ENCODE data around the gene ZFAND3.

Gene ZFAND3

DNA sequence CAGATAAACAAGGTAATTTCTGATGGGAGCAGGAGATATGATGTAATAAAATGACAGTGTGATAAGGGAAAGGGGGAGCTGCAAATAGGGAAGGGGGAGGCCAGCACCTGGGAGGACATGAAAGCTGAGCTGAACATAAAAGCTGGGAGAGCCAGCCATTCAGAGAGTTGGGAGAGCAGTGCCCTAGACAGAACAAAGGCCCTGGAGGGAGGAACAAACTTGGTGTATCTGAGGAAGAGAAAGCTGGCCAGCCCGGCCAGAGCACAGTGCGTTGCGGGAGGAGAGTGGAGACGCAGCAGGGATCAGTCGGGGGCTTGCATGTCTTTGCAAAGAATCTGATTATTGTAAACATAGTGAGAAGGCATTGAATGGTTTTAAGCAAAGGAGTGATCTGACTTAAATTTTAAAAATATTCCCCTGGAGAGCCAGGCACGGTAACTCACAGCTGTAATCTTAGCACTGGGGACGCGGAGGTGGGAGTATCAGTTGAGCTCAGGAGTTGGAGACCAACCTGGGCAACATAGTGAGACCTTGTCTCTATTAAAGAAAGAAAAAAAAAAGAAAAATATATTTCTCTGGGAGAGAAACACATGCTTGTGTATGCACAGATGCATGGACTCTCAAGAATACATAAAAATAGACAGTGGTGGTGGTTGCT lies 318.2 kb downstream of the ZFAND3 start:
- DNase-seq (ENCODE audit: low read depth) = no peak
- TF ChIP-seq, protein P1, sequence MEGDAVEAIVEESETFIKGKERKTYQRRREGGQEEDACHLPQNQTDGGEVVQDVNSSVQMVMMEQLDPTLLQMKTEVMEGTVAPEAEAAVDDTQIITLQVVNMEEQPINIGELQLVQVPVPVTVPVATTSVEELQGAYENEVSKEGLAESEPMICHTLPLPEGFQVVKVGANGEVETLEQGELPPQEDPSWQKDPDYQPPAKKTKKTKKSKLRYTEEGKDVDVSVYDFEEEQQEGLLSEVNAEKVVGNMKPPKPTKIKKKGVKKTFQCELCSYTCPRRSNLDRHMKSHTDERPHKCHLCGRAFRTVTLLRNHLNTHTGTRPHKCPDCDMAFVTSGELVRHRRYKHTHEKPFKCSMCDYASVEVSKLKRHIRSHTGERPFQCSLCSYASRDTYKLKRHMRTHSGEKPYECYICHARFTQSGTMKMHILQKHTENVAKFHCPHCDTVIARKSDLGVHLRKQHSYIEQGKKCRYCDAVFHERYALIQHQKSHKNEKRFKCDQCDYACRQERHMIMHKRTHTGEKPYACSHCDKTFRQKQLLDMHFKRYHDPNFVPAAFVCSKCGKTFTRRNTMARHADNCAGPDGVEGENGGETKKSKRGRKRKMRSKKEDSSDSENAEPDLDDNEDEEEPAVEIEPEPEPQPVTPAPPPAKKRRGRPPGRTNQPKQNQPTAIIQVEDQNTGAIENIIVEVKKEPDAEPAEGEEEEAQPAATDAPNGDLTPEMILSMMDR (conservative IDR thresholded peaks at IDR 0.05; ENCODE audit: low read length) = no peak
- no peak overlapping the region for H3K4me3 ChIP-seq (ENCODE audit: low read length)

DNA sequence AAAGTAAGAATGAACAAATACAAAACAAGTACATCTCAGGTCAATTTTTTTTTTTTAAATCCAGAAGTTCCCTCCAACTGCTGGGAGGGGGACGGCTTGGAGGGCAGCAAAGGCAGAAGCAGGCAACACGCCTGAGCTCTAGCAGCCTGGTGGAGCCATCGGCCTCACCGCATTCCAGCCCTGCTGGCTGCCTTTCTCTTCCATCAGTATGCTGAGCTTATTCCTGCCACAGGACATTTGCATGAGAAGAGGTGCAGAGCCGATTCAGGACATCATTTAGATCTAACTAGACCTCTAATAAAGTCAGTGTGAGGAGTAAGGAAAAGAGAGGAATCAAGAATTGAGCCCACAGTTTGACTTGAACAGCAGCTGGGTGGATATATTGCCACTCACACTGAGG lies 318.8 kb downstream of the ZFAND3 start:
- DNase-seq (ENCODE audit: low read depth) = no peak
- TF ChIP-seq, protein P1 (conservative IDR thresholded peaks at IDR 0.05; ENCODE audit: low read length) = no peak
- no peak overlapping the region for H3K4me3 ChIP-seq (ENCODE audit: low read length)

DNA sequence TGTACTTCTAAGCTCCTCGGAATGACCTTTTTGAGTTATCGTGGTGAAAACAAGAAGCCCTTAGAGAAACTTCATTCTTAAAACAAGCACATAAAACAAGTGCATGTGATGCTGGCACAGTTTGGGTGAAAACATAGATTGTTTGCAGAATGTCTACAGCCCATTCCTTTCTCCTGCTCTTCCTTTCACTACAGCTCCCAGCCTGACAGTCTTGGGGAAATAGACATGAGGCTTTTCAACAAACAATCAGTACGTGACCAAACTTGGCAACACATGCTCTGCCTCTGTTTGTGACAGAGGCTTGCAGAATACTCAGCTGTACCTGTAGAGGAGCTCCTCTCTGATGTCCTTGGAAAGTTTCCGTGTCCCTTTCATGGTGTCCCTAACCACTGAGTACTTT lies 321.6 kb downstream of the ZFAND3 start:
- TF ChIP-seq, protein P1 (conservative IDR thresholded peaks at IDR 0.05; ENCODE audit: low read length) = no peak
- no peak for DNase-seq (ENCODE audit: low read depth)

DNA sequence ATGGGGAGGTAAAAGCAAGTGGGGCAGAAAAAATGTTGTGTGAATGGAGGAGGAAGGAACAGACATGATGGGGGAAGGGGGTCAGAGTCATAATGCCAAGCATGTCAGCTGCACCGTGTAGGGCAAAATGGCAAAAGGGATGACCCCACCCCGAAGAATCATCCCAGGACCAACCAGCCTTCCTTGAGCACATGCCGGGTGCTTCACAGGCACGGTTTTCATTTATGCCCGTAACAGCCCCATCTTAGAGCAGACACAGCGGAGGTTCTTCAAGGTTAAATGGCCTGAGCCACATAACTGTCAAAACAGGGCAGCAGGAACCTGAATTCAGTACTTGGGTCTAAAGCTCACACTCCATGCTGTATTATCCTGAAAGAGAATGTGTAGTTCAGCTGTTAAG lies 322.2 kb downstream of the ZFAND3 start:
- TF ChIP-seq, protein P1 (conservative IDR thresholded peaks at IDR 0.05; ENCODE audit: low read length) = no peak
- no peak for DNase-seq (ENCODE audit: low read depth)
- no peak overlapping the region for H3K4me3 ChIP-seq (ENCODE audit: low read length)

More for the DNA sequence above, 321.6 kb downstream of the ZFAND3 start:
- H3K4me3 ChIP-seq (ENCODE audit: low read length) = no peak overlapping the region

DNA sequence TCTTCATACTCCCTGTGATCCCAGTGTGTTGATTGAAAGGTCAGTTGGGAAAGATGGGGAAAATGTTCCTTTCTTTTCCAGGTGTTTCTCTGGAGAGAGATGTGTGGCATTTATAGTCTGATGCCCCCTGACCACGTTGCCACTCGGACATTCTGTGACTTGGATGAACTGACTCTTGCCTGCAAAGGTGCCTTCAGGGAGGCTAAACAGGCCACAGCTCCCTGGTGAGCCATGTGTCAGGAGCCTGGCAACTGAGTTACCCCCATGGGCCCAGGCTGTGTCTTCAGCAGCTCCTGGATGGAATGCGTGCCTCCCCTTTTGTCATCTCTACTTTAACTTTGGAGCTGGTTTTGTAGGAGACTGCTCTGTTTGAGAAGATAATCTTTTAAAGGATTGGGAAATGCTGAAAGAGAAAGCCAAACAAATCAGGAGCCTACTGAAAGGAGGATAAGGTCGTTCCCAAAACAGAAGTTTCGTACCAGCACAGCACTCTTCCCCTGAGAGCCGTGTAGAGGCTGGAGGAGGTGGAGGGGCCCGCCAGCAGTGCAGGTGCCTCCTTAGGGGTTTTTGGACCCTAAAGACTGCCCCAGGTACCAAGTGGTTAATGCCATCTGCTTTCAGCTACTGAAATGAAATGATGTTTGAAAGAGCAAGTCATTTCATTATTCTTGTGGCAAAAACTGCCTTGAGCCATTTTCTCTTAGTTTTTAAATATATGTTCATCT lies 322.8 kb downstream of the ZFAND3 start:
- DNase-seq (ENCODE audit: low read depth) = no peak
- TF ChIP-seq, protein P1 (conservative IDR thresholded peaks at IDR 0.05; ENCODE audit: low read length) = no peak
- no peak overlapping the region for H3K4me3 ChIP-seq (ENCODE audit: low read length)

DNA sequence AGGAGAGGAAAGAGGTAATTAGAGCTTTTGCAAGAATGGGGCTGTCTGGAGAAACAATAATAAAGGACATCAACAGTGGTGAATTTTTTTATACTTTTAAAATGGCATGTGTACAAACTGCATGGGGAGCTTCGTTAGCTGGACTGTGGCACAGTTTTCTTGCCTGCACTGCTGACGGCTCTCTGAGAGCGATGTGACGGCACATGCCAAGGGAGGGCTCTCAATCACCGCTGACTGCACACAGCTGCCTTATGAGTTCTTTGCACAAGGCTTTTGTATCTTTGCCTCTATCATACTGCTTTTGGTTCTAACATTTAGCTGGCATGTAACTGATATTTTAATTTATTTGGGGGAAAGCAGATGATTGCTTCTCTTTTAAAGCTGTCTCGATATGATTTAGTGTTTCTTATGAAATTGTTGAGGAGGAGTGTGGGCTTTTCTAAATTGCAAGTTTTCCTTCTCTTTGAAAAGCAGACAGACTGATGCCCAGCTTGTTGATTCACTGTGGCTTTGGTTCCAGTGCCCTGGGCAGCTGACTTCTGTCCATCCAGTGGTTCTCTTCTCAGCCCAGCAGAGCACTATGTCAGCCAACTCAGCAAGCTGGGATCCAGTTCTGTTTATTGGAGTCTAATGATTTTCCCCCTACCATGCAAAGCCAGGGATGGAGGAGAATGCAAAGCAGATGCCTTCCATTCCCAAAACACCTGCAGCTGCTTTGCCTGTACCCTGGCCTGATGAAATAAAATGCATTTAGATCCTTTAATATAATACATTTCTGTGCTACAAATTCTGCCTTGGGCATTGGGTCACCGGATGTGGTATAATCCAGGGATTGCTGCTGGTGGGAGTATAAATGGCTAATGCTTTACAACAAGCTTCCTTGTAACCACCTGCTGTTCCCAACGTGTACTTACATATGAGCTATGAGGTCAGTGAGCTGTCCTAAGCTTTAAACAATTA lies 323.9 kb downstream of the ZFAND3 start:
- no peak for DNase-seq (ENCODE audit: low read depth)
- no peak overlapping the region for H3K4me3 ChIP-seq (ENCODE audit: low read length)
- TF ChIP-seq, protein P1 (conservative IDR thresholded peaks at IDR 0.05; ENCODE audit: low read length) = no peak
